Measurements from ENCODE around the gene MED16. TPM values are rescaled to one million over a fixed set of nuclear protein-coding genes. Genes with fewer than 3 reads are reported as not detected.

The MED16 gene
- polyA plus RNA-seq, 3 donors = 20.7 to 37.4 (median 32.8) TPM

DNA sequence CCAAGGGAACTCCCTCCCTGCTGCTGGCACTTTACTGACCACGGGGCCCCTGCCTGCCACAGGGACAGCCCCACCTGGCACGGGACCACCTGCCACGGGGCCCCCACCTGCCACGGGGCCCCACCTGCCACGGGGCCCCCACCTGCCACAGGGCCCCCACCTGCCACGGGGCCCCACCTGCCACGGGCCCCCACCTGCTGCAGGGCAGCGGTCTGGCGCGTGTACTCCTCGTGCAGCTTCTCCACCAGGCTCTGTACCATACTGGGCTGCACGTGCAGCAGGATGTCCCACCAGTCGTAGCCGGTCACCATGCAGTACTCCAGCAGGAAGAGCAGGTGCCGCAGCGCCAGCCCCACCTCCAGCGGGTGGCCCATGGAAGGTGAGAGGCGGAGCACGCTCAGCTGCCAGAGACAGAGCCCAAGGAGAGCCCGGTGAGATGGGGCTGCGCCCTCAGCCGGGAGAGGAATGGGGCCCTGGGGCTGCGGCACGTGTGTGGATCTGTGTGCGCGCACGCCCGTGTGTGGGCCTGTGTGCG, 16.1 kb downstream of the MED16 start:
- peaks cover 5% of the 10 kb centered on the region for H3K4me1 Mint-ChIP-seq
- H3K36me3 Mint-ChIP-seq = peaks cover 34 to 68% of the 10 kb centered on the region in 2 donors
- no peak overlapping the region for H2AFZ ChIP-seq (ENCODE audit: insufficient read depth, low read depth, low read length, poor library complexity, severe bottlenecking)
- H3K27ac Mint-ChIP-seq = no peak overlapping the region
- no peak overlapping the region for H3K4me2 ChIP-seq (replicated peaks; ENCODE audit: extremely low read depth, low read length, poor library complexity, severe bottlenecking)
- H3K36me3 ChIP-seq (replicated peaks in 1 of 2; ENCODE audit: control insufficient read depth in 1 of 2, insufficient read depth in 2 of 2, low read length in 2 of 2) = peaks cover 22 to 27% of the 10 kb centered on the region in 2 donors
- no peak overlapping the region for H3K27ac ChIP-seq (ENCODE audit: low read depth in 1 of 2, low read length in 2 of 2)
- H4K20me1 ChIP-seq (ENCODE audit: insufficient read depth, low read length) = no peaks in the 10 kb centered on the region
- no peaks in the 10 kb centered on the region for H3K27me3 ChIP-seq (ENCODE audit: control insufficient read depth in 2 of 2, insufficient read depth in 2 of 2, low read length in 2 of 2)
- H3K4me3 Mint-ChIP-seq = no peak overlapping the region
- no peak overlapping the region for H3K4me3 ChIP-seq (replicated peaks in 1 of 3; ENCODE audit: low read depth in 2 of 3, low read length in 3 of 3)
- intact Hi-C loops (cut with micrococcal nuclease) = no loop called here
- peaks cover 7 to 9% of the 10 kb centered on the region in 2 donors for H3K4me1 ChIP-seq (ENCODE audit: control insufficient read depth in 1 of 2, insufficient read depth in 2 of 2, low read length in 2 of 2)
- 96% methylated on average over 23 of the region's 29 CpGs for WGBS (ENCODE audit: insufficient coverage)
- H3K9me3 Mint-ChIP-seq = peaks cover 0 to 3% (median 0%) of the 10 kb centered on the region in 7 donors
- TF ChIP-seq, protein P1, sequence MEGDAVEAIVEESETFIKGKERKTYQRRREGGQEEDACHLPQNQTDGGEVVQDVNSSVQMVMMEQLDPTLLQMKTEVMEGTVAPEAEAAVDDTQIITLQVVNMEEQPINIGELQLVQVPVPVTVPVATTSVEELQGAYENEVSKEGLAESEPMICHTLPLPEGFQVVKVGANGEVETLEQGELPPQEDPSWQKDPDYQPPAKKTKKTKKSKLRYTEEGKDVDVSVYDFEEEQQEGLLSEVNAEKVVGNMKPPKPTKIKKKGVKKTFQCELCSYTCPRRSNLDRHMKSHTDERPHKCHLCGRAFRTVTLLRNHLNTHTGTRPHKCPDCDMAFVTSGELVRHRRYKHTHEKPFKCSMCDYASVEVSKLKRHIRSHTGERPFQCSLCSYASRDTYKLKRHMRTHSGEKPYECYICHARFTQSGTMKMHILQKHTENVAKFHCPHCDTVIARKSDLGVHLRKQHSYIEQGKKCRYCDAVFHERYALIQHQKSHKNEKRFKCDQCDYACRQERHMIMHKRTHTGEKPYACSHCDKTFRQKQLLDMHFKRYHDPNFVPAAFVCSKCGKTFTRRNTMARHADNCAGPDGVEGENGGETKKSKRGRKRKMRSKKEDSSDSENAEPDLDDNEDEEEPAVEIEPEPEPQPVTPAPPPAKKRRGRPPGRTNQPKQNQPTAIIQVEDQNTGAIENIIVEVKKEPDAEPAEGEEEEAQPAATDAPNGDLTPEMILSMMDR (IDR thresholded peaks at IDR 0.05) = no peak
- H3K79me2 ChIP-seq (ENCODE audit: insufficient read depth, low read length) = no peaks in the 10 kb centered on the region
- DNase-seq = no peak
- H3K27me3 Mint-ChIP-seq (ENCODE audit: low read depth in 3 of 3) = no peaks in the 10 kb centered on the region
- no peak overlapping the region for H3K9ac ChIP-seq (ENCODE audit: insufficient read depth, low read length, poor library complexity, severe bottlenecking)
- no peaks in the 10 kb centered on the region for H3K9me3 ChIP-seq (replicated peaks in 1 of 2; ENCODE audit: control insufficient read depth in 1 of 2, insufficient read depth in 1 of 2, low read length in 2 of 2)

DNA sequence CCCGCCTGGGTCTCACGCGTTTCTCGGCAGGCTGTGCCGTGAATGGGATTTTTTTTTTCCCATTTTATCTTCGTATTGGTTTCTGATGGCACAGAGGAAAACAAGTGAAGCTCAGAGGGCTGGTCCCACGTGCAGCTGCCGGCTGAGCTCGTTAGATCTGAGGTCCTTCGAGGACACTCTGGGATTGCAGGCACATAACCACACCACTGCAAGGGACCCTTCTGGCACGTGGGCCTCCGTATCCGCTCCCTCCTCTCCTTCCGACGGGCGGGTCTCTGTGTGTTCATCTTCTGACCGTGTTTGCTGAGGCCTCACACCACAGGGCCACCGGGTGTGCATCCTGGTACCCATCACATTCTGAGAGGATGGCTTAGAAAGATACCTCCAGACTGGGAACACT, 16.9 kb downstream of the MED16 start:
- H3K27ac Mint-ChIP-seq = peak overlapping the region in 1 of 7 donors; percentile 33
- no peaks in the 10 kb centered on the region for H3K27me3 Mint-ChIP-seq (ENCODE audit: low read depth in 3 of 3)
- DNase-seq = no peak
- H3K27me3 ChIP-seq (ENCODE audit: control insufficient read depth in 2 of 2, insufficient read depth in 2 of 2, low read length in 2 of 2) = no peaks in the 10 kb centered on the region
- intact Hi-C loops (cut with micrococcal nuclease) = no loop called here
- no peak overlapping the region for H3K4me3 ChIP-seq (replicated peaks in 1 of 3; ENCODE audit: low read depth in 2 of 3, low read length in 3 of 3)
- H3K36me3 Mint-ChIP-seq = peaks cover 29 to 64% of the 10 kb centered on the region in 2 donors
- peaks cover 8 to 10% of the 10 kb centered on the region in 2 donors for H3K4me1 ChIP-seq (ENCODE audit: control insufficient read depth in 1 of 2, insufficient read depth in 2 of 2, low read length in 2 of 2)
- peaks cover 15 to 23% of the 10 kb centered on the region in 2 donors for H3K36me3 ChIP-seq (replicated peaks in 1 of 2; ENCODE audit: control insufficient read depth in 1 of 2, insufficient read depth in 2 of 2, low read length in 2 of 2)
- no peaks in the 10 kb centered on the region for H3K9me3 ChIP-seq (replicated peaks in 1 of 2; ENCODE audit: control insufficient read depth in 1 of 2, insufficient read depth in 1 of 2, low read length in 2 of 2)
- no peak overlapping the region for H3K9ac ChIP-seq (ENCODE audit: insufficient read depth, low read length, poor library complexity, severe bottlenecking)
- H2AFZ ChIP-seq (ENCODE audit: insufficient read depth, low read depth, low read length, poor library complexity, severe bottlenecking) = no peak overlapping the region
- TF ChIP-seq, protein P1 (IDR thresholded peaks at IDR 0.05) = no peak
- peaks cover 0 to under 1% (median 0%) of the 10 kb centered on the region in 7 donors for H3K9me3 Mint-ChIP-seq
- H3K4me2 ChIP-seq (replicated peaks; ENCODE audit: extremely low read depth, low read length, poor library complexity, severe bottlenecking) = no peak overlapping the region
- H3K27ac ChIP-seq (ENCODE audit: low read depth in 1 of 2, low read length in 2 of 2) = no peak overlapping the region
- H3K79me2 ChIP-seq (ENCODE audit: insufficient read depth, low read length) = no peaks in the 10 kb centered on the region
- H3K4me3 Mint-ChIP-seq = no peak overlapping the region
- H4K20me1 ChIP-seq (ENCODE audit: insufficient read depth, low read length) = peaks cover 3% of the 10 kb centered on the region
- WGBS (ENCODE audit: insufficient coverage) = 96% methylated on average over 14 of the region's 18 CpGs
- H3K4me1 Mint-ChIP-seq = peaks cover 5% of the 10 kb centered on the region
